Common myeloid progenitor, CD34-positive (primary cell): ENCODE measurements around the gene ITPR2.

ENCODE experiments used
- CTCF ChIA-PET: fragments of 350-600 bp; sonication (Branson Sonifier 250); formaldehyde crosslinking; loops from one replicate; lab custom pipeline; 2021; ENCODE audit warnings: antibody characterized with exemption; lab: Charles Lee
- POLR2A ChIA-PET: fragments of 350-600 bp; sonication (Branson Sonifier 250); formaldehyde crosslinking; loops from one replicate; lab custom pipeline; 2021; ENCODE audit warnings: antibody characterized with exemption; lab: Charles Lee
- DNase-seq, 3 donors: peaks; one replicate each; pipeline versions ENCODE4 v3.0.0 to v3.0.0-alpha.2; 2013
- H3K27ac ChIP-seq, 2 experiments: 1 replicate in 1 of 2; 2 replicates in 1 of 2; pipeline ENCODE4 v1.7.0; 2013; ENCODE audit warnings: inconsistent platforms in 2 of 2, low read length in 2 of 2, mild to moderate bottlenecking in 2 of 2, low read depth in 1 of 2, moderate library complexity in 1 of 2; ENCODE audit not compliant: severe bottlenecking in 2 of 2, insufficient read depth in 1 of 2, poor library complexity in 1 of 2
- H3K27me3 ChIP-seq, 5 experiments: replicated peaks in 2 of 5; 1 replicate in 3 of 5; 2 replicates in 2 of 5; pipeline versions ENCODE4 v1.6.1 to v1.7.0; 2013; ENCODE audit warnings: low read length in 4 of 5, mild to moderate bottlenecking in 2 of 5, moderate library complexity in 2 of 5, inconsistent platforms in 1 of 5; ENCODE audit not compliant: insufficient read depth in 5 of 5, control insufficient read depth in 4 of 5
- H3K36me3 ChIP-seq, 4 experiments: 1 replicate in 2 of 4; 2 replicates in 2 of 4; pipeline versions ENCODE4 v1.6.1 to v1.7.0; 2013; ENCODE audit warnings: low read length in 3 of 4, control low read depth in 1 of 4, mild to moderate bottlenecking in 1 of 4; ENCODE audit not compliant: control insufficient read depth in 4 of 4, insufficient read depth in 4 of 4
- H3K4me1 ChIP-seq, 4 experiments: 1 replicate in 3 of 4; 2 replicates in 1 of 4; pipeline versions ENCODE4 v1.6.1 to v1.7.1; 2013; ENCODE audit warnings: low read length in 3 of 4, mild to moderate bottlenecking in 3 of 4, control low read depth in 1 of 4, inconsistent platforms in 1 of 4, moderate library complexity in 1 of 4; ENCODE audit not compliant: control insufficient read depth in 4 of 4, insufficient read depth in 4 of 4; ENCODE audit errors: control extremely low read depth in 1 of 4
- H3K4me3 ChIP-seq, 7 experiments: 1 replicate in 4 of 7; 2 replicates in 3 of 7; pipeline versions ENCODE4 v1.5.1 to v1.7.0; 2013; ENCODE audit warnings: mild to moderate bottlenecking in 7 of 7, low read length in 6 of 7, moderate library complexity in 6 of 7, inconsistent platforms in 2 of 7, low read depth in 2 of 7, control low read depth in 1 of 7; ENCODE audit not compliant: insufficient read depth in 4 of 7, control insufficient read depth in 1 of 7; ENCODE audit errors: extremely low read depth in 1 of 7
- H3K9me3 ChIP-seq, 5 experiments: 1 replicate in 4 of 5; 2 replicates in 1 of 5; pipeline versions ENCODE4 v1.6.1 to v1.7.1; 2013; ENCODE audit warnings: low read length in 4 of 5, mild to moderate bottlenecking in 2 of 5, inconsistent platforms in 1 of 5, low read depth in 1 of 5, moderate library complexity in 1 of 5; ENCODE audit not compliant: control insufficient read depth in 4 of 5, insufficient read depth in 2 of 5; ENCODE audit errors: control extremely low read depth in 1 of 5
- WGBS: methylation state at CpG from one replicate; pipeline ENCODE4 v1.1.5; 2013; ENCODE audit not compliant: insufficient coverage; 5-methylcytosine and 5-hydroxymethylcytosine counted together

Gene ITPR2

DNA sequence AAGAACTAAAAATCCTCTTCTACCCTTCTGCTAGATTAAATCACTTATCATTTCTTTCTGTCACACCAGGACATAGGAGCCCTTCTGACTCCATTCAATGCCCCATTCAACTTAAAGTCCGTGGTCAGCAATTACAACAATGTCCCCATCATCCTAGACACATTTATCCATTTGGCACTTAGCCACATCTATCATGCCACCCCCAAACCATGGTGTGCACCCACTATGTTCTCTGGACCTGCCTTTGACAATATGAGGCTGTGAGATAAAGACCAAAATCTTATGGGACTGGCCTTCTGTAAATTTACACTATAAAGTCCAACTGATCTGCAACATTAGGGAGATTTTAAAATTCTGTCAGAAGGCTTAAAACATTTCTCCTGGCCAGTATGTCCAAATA, 533.2 kb downstream of the ITPR2 start:
- ChIA-PET CTCF (interaction anchor here (1.9 kb wide), 1 partner anchor 11 kb away, joined by 21 read pairs; no protein-coding TSS in a partner anchor), POLR2A (no interaction called here)
- DNase-seq: no peak
- Histone ChIP-seq H3K27me3 (no peaks in the 10 kb centered on the region), H3K36me3 (no peaks in the 10 kb centered on the region), H3K9me3 (no peaks in the 10 kb centered on the region), H3K27ac (peak overlapping the region in 1 of 2 experiments; percentile 79), H3K4me3 (peak overlapping the region in 2 of 7 experiments; percentile 59 to 74), H3K4me1 (peaks cover 2 to 15% (median 13%) of the 10 kb centered on the region in 4 experiments)
- WGBS: 100% methylated on average over 1 of the region's 1 CpG

DNA sequence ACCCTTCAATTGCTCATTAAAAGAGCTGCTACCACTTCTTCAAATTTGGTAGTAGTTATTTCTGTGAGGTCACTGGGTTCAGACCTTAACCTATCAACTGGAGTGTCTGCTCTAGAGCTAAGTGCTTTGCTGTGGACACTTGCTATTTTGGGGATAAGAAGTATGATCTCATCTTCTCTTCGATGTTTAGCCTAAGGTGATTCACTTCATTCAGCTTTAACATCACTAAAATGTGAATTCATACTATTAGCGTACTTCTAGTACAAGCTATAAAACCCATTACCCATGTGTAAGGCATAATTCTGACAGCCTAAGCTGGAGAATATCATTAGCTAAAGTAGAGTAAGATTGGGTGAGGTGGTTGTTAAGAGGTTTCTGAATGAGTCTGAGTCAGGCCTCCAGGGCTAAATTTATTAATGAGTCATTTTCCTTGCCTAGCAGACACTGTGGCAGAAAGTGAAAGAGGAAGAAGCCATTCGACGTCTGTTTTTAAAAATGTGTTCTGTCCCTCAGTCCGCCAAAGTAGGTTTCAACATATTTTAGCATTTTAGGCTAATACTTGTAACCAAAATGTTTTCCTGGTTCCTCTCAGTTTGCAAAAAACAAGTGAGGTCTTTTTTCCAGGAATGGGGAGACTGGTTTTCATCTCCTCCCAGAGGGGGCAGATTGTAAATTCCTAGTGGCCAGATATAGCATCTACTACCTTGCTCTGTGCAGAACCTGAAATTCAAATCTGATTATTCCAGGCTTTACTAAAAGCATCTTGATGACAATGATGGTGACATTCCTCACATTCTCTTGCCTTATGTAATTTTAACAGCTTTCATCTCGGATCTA, 534.0 kb downstream of the ITPR2 start:
- ChIA-PET CTCF (interaction anchor here (1.1 to 1.9 kb wide), 4 partner anchors 11 to 128 kb away, joined by 3 to 21 read pairs (median 6); no protein-coding TSS in a partner anchor), POLR2A (interaction anchor here (0.6 kb wide), 1 partner anchor 251 kb away, joined by 3 read pairs; no protein-coding TSS in a partner anchor)
- DNase-seq: peak; percentile 74 to 93 (median 90)
- 94% methylated on average over 1 of the region's 6 CpGs for WGBS
- no peaks in the 10 kb centered on the region for H3K36me3 ChIP-seq
- H3K4me1 ChIP-seq: peaks cover 2 to 15% (median 13%) of the 10 kb centered on the region in 4 experiments
- peak overlapping the region; percentile 4 to 79 for H3K27ac ChIP-seq
- peak overlapping the region in 6 of 7 experiments; percentile 40 to 74 (median 60) for H3K4me3 ChIP-seq
- no peaks in the 10 kb centered on the region for H3K27me3 ChIP-seq
- no peaks in the 10 kb centered on the region for H3K9me3 ChIP-seq

GRCh38 chr12:26297396-26298070, 535.5 kb downstream of the ITPR2 start:
- no peak for DNase-seq
- POLR2A ChIA-PET: no interaction called here

DNA sequence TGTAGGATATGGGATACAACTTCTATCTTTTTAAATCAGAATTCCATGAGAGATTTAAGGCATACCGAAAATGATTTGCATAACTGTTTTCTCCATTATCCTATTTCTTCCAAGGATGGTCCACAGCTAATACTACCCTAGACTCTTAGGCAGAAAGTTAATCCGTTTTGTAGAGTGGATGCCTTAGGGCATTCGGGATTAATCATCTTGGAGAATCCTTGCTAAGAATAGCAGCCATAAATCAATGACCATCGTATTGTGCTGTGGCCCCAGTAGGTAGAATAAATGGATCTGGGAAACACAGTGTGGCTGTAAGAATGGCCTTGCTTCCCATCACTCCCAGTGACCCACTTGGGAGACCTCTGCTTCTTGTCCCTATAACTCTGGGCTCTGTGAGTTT, 538.0 kb downstream of the ITPR2 start:
- no peaks in the 10 kb centered on the region for H3K9me3 ChIP-seq
- CTCF ChIA-PET: interaction anchor here (0.9 kb wide), 1 partner anchor 17 kb away, joined by 3 read pairs; no protein-coding TSS in a partner anchor
- POLR2A ChIA-PET: no interaction called here
- DNase-seq: no peak
- no peak overlapping the region for H3K4me3 ChIP-seq
- H3K36me3 ChIP-seq: no peaks in the 10 kb centered on the region
- 100% methylated on average over 4 of the region's 4 CpGs for WGBS
- no peak overlapping the region for H3K27ac ChIP-seq
- H3K4me1 ChIP-seq: peaks cover 2 to 15% (median 13%) of the 10 kb centered on the region in 4 experiments
- H3K27me3 ChIP-seq: no peaks in the 10 kb centered on the region

More at GRCh38 chr12:26297396-26298070, 535.5 kb downstream of the ITPR2 start:
- Histone ChIP-seq H3K27me3 (no peaks in the 10 kb centered on the region), H3K9me3 (no peaks in the 10 kb centered on the region), H3K4me1 (peaks cover 2 to 15% (median 13%) of the 10 kb centered on the region in 4 experiments), H3K36me3 (no peaks in the 10 kb centered on the region), H3K27ac (no peak overlapping the region), H3K4me3 (no peak overlapping the region)
- WGBS: 100% methylated on average over 6 of the region's 8 CpGs
- CTCF ChIA-PET: interaction anchor here (0.8 to 1.9 kb wide), 3 partner anchors 9 to 178 kb away, joined by 3 to 21 read pairs (median 9); no protein-coding TSS in a partner anchor

GRCh38 chr12:26293612-26294011, 539.4 kb downstream of the ITPR2 start:
- ChIA-PET CTCF (interaction anchor here (1.4 kb wide), 1 partner anchor 16 kb away, joined by 5 read pairs; no protein-coding TSS in a partner anchor), POLR2A (interaction anchor here (0.6 kb wide), 1 partner anchor 15 kb away, joined by 3 read pairs; no protein-coding TSS in a partner anchor)
- Histone ChIP-seq H3K36me3 (no peaks in the 10 kb centered on the region), H3K4me3 (no peak overlapping the region), H3K27ac (no peak overlapping the region), H3K4me1 (peaks cover 5 to 14% (median 8%) of the 10 kb centered on the region in 4 experiments), H3K27me3 (no peaks in the 10 kb centered on the region), H3K9me3 (no peaks in the 10 kb centered on the region)
- DNase-seq: no peak
- 100% methylated on average over 1 of the region's 2 CpGs for WGBS

DNA sequence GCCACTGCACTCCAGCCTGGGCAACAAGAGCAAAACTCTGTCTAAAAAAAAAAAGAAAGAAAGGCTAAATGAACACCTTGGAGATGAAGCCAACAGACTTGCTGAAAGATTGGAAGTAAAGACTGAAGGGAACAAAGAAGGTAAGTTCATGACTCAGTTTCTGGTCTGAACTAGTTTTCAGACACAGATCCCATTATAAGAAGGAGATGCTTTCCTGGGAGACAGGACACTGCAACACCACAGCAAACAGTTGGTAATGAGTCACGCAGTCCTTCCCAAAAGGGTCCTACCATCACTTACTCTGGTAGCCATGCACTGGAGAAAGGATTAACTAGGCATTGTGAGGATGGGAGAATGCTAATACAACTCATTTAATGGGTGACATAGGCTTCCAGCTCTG, 540.4 kb downstream of the ITPR2 start:
- H3K27ac ChIP-seq: no peak overlapping the region
- H3K36me3 ChIP-seq: no peaks in the 10 kb centered on the region
- no peak for DNase-seq
- peaks cover 3 to 20% (median 15%) of the 10 kb centered on the region in 4 experiments for H3K4me1 ChIP-seq
- no peaks in the 10 kb centered on the region for H3K9me3 ChIP-seq
- ChIA-PET POLR2A (no interaction called here), CTCF (interaction anchor here (1.4 kb wide), 1 partner anchor 15 kb away, joined by 5 read pairs; no protein-coding TSS in a partner anchor)
- no peak overlapping the region for H3K4me3 ChIP-seq
- no CpG with 5 or more reads among the region's 1 CpG for WGBS
- H3K27me3 ChIP-seq: no peaks in the 10 kb centered on the region
